AG09309 (cell line): ENCODE results near the gene NHERF2.

Source experiments
- DNase-seq: peaks from one replicate; pipeline ENCODE4 v3.0.0-alpha.2; 2010; ENCODE audit warnings: low read depth
- H3K4me3 ChIP-seq: 2 replicates; pipeline ENCODE4 v1.5.1; 2011; ENCODE audit warnings: mild to moderate bottlenecking, low read depth, low read length, moderate library complexity; ENCODE audit not compliant: control insufficient read depth
- CTCF ChIP-seq: IDR thresholded peaks from 2 replicates; pipeline ENCODE4 v1.5.1; 2011; ENCODE audit warnings: mild to moderate bottlenecking, low read depth, low read length, inconsistent platforms; ENCODE audit not compliant: insufficient read depth, control insufficient read depth; ENCODE audit errors: missing control alignments

NHERF2 gene

GRCh38 chr16:2036200-2036966 is 9.7 kb downstream of the NHERF2 start:
- no peak for TF ChIP-seq CTCF
- no peak for DNase-seq
- peak overlapping the region; percentile 28 for H3K4me3 ChIP-seq

- H3K4me3 ChIP-seq: no peak overlapping the region
- no peak for TF ChIP-seq CTCF
- no peak for DNase-seq
Observed at GRCh38 chr16:2037115-2037514, 10.4 kb downstream of the NHERF2 start.

GRCh38 chr16:2037647-2038381 is 11.1 kb downstream of the NHERF2 start:
- TF ChIP-seq CTCF: no peak
- H3K4me3 ChIP-seq: no peak overlapping the region
- DNase-seq: no peak

DNA sequence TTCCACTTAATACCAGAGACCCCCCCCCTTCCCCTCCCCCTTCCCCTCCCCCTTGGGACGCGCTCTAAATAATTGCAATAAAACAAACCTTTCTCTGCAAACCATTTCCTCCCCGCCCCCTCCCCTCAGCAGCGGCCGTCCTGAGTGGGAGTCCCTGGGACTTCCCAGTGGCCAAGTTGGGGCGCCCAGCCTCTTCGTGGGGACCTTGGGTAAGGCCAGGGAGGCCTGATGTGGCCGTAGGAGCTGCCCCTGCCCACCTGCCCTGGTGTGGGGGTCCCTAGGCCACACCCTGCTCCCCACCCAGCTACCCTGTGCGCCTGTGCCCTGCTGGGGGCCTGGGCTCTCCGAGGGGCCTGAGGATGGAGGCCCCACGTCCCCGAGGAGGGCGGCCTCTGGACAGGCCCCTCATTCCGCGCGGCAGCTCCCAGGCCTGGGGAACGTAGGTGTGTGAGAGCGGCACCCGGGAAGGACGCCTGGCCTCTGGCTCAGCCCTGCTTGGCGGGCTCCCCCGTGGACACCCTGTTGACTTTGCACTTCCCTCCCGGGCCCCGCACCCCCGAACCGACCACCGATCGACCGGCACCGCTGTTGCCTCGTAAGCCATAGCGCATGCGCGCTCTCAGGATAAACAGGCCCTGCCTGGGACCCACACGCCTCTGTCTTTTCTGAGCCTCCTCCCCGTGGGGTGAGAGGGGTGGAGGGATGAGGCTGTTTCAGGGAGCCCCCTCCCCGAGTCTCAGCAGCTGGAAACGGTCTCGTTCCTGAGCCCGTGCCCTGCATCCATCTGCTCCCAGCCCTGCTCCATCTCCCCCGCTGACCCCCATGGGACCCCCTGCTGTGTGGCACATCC is 11.9 kb downstream of the NHERF2 start:
- no peak overlapping the region for H3K4me3 ChIP-seq
- no peak for TF ChIP-seq CTCF

GRCh38 chr16:2039274-2040031 is 12.8 kb downstream of the NHERF2 start:
- no peak for TF ChIP-seq CTCF
- H3K4me3 ChIP-seq: no peak overlapping the region
- peak; percentile 63 for DNase-seq

More for the DNA sequence above, 11.9 kb downstream of the NHERF2 start:
- DNase-seq: no peak
